AG10803 (cell line): ENCODE measurements around the gene FN3K.
A peak's percentile ranks its signal among the peaks of the same experiment; 100 is the strongest.
"Not testable (repeated sequence)": the region's sequence is repeated elsewhere in the genome, so short reads cannot be mapped to it uniquely, and the experiment has no call there.

ENCODE experiments used
- DNase-seq: peaks from one replicate; pipeline ENCODE4 v3.0.0; 2010; ENCODE audit warnings: low read depth
- H3K4me3 ChIP-seq: 2 replicates; pipeline ENCODE4 v1.5.1; 2011; ENCODE audit warnings: mild to moderate bottlenecking, low read length, control low read depth
- CTCF ChIP-seq: conservative IDR thresholded peaks from 2 replicates; pipeline ENCODE4 v1.5.1; 2011; ENCODE audit warnings: mild to moderate bottlenecking, low read length, control low read depth, inconsistent platforms

Gene FN3K

GRCh38 chr17:82780971-82781893 lies 45.8 kb downstream of the FN3K start:
- TF ChIP-seq CTCF = no peak
- no peak for DNase-seq
- H3K4me3 ChIP-seq = no peak overlapping the region

GRCh38 chr17:82781894-82782274 lies 46.5 kb downstream of the FN3K start:
- peak; percentile 67 for DNase-seq
- peak; percentile 99 for TF ChIP-seq CTCF
- no peak overlapping the region for H3K4me3 ChIP-seq

- no peak for TF ChIP-seq CTCF
- no peak overlapping the region for H3K4me3 ChIP-seq
- no peak for DNase-seq
Observed at GRCh38 chr17:82782657-82783207, 47.3 kb downstream of the FN3K start.

- no peak overlapping the region for H3K4me3 ChIP-seq
- DNase-seq = no peak
- no peak for TF ChIP-seq CTCF
Observed at GRCh38 chr17:82783498-82783897, 48.1 kb downstream of the FN3K start.

- not testable (repeated sequence) for H3K4me3 ChIP-seq, DNase-seq
Observed at GRCh38 chr17:82785581-82785980, 50.2 kb downstream of the FN3K start.

GRCh38 chr17:82786427-82786826 lies 51.0 kb downstream of the FN3K start:
- no peak for TF ChIP-seq CTCF
- H3K4me3 ChIP-seq = no peak overlapping the region
- DNase-seq = no peak

GRCh38 chr17:82787081-82787848 lies 51.9 kb downstream of the FN3K start:
- no peak for TF ChIP-seq CTCF
- peak overlapping the region; percentile 26; the same call in 1 of the 2 replicates for H3K4me3 ChIP-seq
- DNase-seq = peak; percentile 93
